GM19452 (cell line): ENCODE measurements around the gene SNAI1.
"Not testable (repeated sequence)": the region's sequence is repeated elsewhere in the genome, so short reads cannot be mapped to it uniquely, and the experiment has no call there.

Experiments
- ATAC-seq: cut with Tn5 transposase; IDR thresholded peaks from one replicate; pipeline ENCODE4 v1.9.1; 2021; ENCODE audit not compliant: unreplicated experiment

SNAI1 gene

GRCh38 chr20:50011597-50011996 lies 28.8 kb downstream of the SNAI1 start:
- ATAC-seq = not testable (repeated sequence)

GRCh38 chr20:50012282-50013263 lies 29.8 kb downstream of the SNAI1 start:
- no peak for ATAC-seq

- ATAC-seq = no peak
These were observed 31.2 kb downstream of the SNAI1 start for GRCh38 chr20:50013976-50014375.

- no peak for ATAC-seq
These were observed 32.1 kb downstream of the SNAI1 start for GRCh38 chr20:50014570-50015562.

- ATAC-seq = no peak
These were observed 32.8 kb downstream of the SNAI1 start for GRCh38 chr20:50015636-50015992.

- ATAC-seq = no peak
These were observed 33.4 kb downstream of the SNAI1 start for GRCh38 chr20:50015993-50016770.

- no peak for ATAC-seq
These were observed 34.4 kb downstream of the SNAI1 start for GRCh38 chr20:50017160-50017559.

GRCh38 chr20:50017576-50018248 lies 34.9 kb downstream of the SNAI1 start:
- ATAC-seq = no peak

- no peak for ATAC-seq
These were observed 36.9 kb downstream of the SNAI1 start for GRCh38 chr20:50019466-50020256.

- no peak for ATAC-seq
These were observed 37.5 kb downstream of the SNAI1 start for GRCh38 chr20:50020288-50020687.

GRCh38 chr20:50022676-50023075 lies 39.9 kb downstream of the SNAI1 start:
- ATAC-seq = no peak

GRCh38 chr20:50023116-50023805 lies 40.5 kb downstream of the SNAI1 start:
- ATAC-seq = no peak

- ATAC-seq = no peak
These were observed 44.2 kb downstream of the SNAI1 start for GRCh38 chr20:50026746-50027575.

GRCh38 chr20:50027611-50028105 lies 44.9 kb downstream of the SNAI1 start:
- ATAC-seq = no peak

GRCh38 chr20:50029083-50029696 lies 46.4 kb downstream of the SNAI1 start:
- no peak for ATAC-seq

GRCh38 chr20:50029697-50030461 lies 47.1 kb downstream of the SNAI1 start:
- ATAC-seq = no peak
